Transverse colon (tissue), 4 donors: ENCODE results near the gene RAB8B. TPM values are rescaled to one million over a fixed set of nuclear protein-coding genes. Genes with fewer than 3 reads are reported as not detected.
A peak's percentile ranks its signal among the peaks of the same experiment; 100 is the strongest.

ENCODE experiments used
- DNase-seq: peaks from one replicate; pipeline ENCODE4 v3.0.0-alpha.2; 2019
- H3K27ac ChIP-seq, 4 donors: fragments of 200-600 bp; sonication (generic); 2 replicates each; pipeline ENCODE4 v1.5.1; 2016 to 2018; ENCODE audit warnings: inconsistent platforms in 4 of 4
- H3K27me3 ChIP-seq: fragments of 200-600 bp; sonication (generic); 2 replicates; pipeline ENCODE4 v1.5.1; 2017; ENCODE audit warnings: inconsistent platforms
- H3K36me3 ChIP-seq, 4 donors: fragments of 200-600 bp; sonication (generic); 2 replicates each; pipeline ENCODE4 v1.5.1; 2017 to 2019; ENCODE audit warnings: inconsistent platforms in 4 of 4
- H3K4me1 ChIP-seq, 4 donors: fragments of 200-600 bp; sonication (generic); 2 replicates each; pipeline ENCODE4 v1.5.1; 2017 to 2020; ENCODE audit warnings: inconsistent platforms in 4 of 4
- H3K4me3 ChIP-seq, 4 donors: fragments of 200-600 bp; sonication (generic); 1 replicate in 1 of 4; 2 replicates in 3 of 4; pipeline versions ENCODE4 v1.5.1 to v1.6.1; 2017 to 2019; ENCODE audit warnings: inconsistent platforms in 4 of 4
- H3K9me3 ChIP-seq, 2 donors: fragments of 200-600 bp; sonication (generic); 2 replicates each; pipeline ENCODE4 v1.5.1; 2017 to 2019; ENCODE audit warnings: inconsistent platforms in 2 of 2
- EP300 ChIP-seq: sonication (generic); formaldehyde crosslinking; IDR thresholded peaks from one replicate; pipeline ENCODE4 v1.6.1; 2017; ENCODE audit warnings: antibody characterized with exemption, low read depth
- POLR2A ChIP-seq: fragments of 450-650 bp; IDR thresholded peaks from one replicate; pipeline ENCODE4 v1.6.1; 2016; ENCODE audit warnings: antibody characterized with exemption, mild to moderate bottlenecking, moderate library complexity
- POLR2AphosphoS5 ChIP-seq, 3 donors: sonication (generic); formaldehyde crosslinking; IDR thresholded peaks; one replicate each; pipeline ENCODE4 v1.6.1; 2016; ENCODE audit warnings: antibody characterized with exemption in 3 of 3
- WGBS, 2 donors: methylation state at CpG; one replicate each; pipeline ENCODE4 v1.1.5; 2018; ENCODE audit warnings: low coverage in 1 of 2; 5-methylcytosine and 5-hydroxymethylcytosine counted together
- in situ Hi-C, 4 donors: fragments of 200-750 bp; cut with MboI; loops; one replicate each; pipeline versions ENCODE4 v1.15.0 to v1.15.1; 2017; ENCODE audit warnings: low sequenced_read_pairs in 3 of 4, low pct_ligation_motif_present in 1 of 4, low pct_unique_long_range_greater_than_20kb in 1 of 4
- intact Hi-C: fragments of 100-400 bp; cut with DNase I; formaldehyde crosslinking; loops from one replicate; pipeline ENCODE4 v1.15.1; 2023; ENCODE audit warnings: low total_unique reads
- total RNA-seq, 4 donors: library from RNA; depleted of rRNA; stranded (reverse); fragments of >200 nt; gene quantifications; one replicate each; pipeline ENCODE4 v1.1.0, GENCODE V29; 2016
- TF ChIP-seq, protein P1 (sequence below), 5 experiments: fragments of 200-600 bp in 3 of 5; fragments of 450-650 bp in 2 of 5; sonication (generic) in 3 of 5; IDR thresholded peaks; 1 replicate in 2 of 5; 2 replicates in 3 of 5; pipeline ENCODE4 v1.5.1; 2016 to 2017; ENCODE audit warnings: antibody characterized with exemption in 5 of 5, inconsistent platforms in 3 of 5, mild to moderate bottlenecking in 2 of 5, moderate library complexity in 1 of 5

Gene RAB8B
- total RNA-seq, 4 donors from 2014 or later = 3.2 to 25.4 (median 9.5) TPM

DNA sequence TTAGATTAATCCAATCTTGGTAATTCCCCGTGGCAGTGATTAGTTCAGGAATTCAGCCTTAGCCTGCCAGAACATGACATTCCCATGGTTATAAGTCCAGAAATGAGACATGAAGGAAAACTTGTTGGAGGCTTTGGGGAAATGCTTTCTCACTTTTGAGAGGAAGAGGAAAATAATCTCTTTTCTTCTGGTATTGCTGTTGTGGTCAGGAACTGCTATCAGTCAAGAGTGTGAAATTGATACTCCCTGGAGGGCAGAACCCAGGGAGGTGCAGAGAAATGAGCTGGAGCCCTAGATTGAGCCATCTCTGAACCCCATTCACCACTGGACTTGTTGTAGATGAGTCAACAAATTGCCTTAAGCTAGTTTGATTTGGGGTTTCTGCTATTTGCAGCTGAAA is 49.4 kb downstream of the RAB8B start:
- no peaks in the 10 kb centered on the region for H3K36me3 ChIP-seq
- H3K9me3 ChIP-seq = no peaks in the 10 kb centered on the region
- H3K4me3 ChIP-seq = no peak overlapping the region
- no peaks in the 10 kb centered on the region for H3K27me3 ChIP-seq
- H3K4me1 ChIP-seq = peaks cover 10 to 41% (median 15%) of the 10 kb centered on the region in 4 donors
- peak overlapping the region in 2 of 4 donors; percentile 2 to 17 for H3K27ac ChIP-seq
- WGBS, 2 donors = 63 to 88% methylated on average over 1 of the region's 1 CpG
- intact Hi-C loops (no loop called here), in situ Hi-C loops (no loop called here)
- no peak for DNase-seq
- TF ChIP-seq POLR2AphosphoS5 (IDR thresholded peaks at IDR 0.05) (no peak), POLR2A (no peak), EP300 (no peak)
- TF ChIP-seq, protein P1, sequence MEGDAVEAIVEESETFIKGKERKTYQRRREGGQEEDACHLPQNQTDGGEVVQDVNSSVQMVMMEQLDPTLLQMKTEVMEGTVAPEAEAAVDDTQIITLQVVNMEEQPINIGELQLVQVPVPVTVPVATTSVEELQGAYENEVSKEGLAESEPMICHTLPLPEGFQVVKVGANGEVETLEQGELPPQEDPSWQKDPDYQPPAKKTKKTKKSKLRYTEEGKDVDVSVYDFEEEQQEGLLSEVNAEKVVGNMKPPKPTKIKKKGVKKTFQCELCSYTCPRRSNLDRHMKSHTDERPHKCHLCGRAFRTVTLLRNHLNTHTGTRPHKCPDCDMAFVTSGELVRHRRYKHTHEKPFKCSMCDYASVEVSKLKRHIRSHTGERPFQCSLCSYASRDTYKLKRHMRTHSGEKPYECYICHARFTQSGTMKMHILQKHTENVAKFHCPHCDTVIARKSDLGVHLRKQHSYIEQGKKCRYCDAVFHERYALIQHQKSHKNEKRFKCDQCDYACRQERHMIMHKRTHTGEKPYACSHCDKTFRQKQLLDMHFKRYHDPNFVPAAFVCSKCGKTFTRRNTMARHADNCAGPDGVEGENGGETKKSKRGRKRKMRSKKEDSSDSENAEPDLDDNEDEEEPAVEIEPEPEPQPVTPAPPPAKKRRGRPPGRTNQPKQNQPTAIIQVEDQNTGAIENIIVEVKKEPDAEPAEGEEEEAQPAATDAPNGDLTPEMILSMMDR (IDR thresholded peaks at IDR 0.05) = no peak

GRCh38 chr15:63240109-63240508 is 50.7 kb downstream of the RAB8B start:
- TF ChIP-seq, protein P1 (IDR thresholded peaks at IDR 0.05) = no peak
- TF ChIP-seq POLR2A = no peak
- TF ChIP-seq EP300 = no peak
- TF ChIP-seq POLR2AphosphoS5 (IDR thresholded peaks at IDR 0.05) = no peak
- intact Hi-C loops (no loop called here), in situ Hi-C loops (no loop called here)
- Histone ChIP-seq H3K27ac (no peak overlapping the region), H3K36me3 (no peaks in the 10 kb centered on the region), H3K4me3 (no peak overlapping the region), H3K9me3 (no peaks in the 10 kb centered on the region), H3K4me1 (peaks cover 0 to 37% (median 3%) of the 10 kb centered on the region in 4 donors), H3K27me3 (no peaks in the 10 kb centered on the region)
- WGBS, 2 donors = 81 to 86% methylated on average over 2 to 3 of the region's 3 CpGs
- DNase-seq = no peak

DNA sequence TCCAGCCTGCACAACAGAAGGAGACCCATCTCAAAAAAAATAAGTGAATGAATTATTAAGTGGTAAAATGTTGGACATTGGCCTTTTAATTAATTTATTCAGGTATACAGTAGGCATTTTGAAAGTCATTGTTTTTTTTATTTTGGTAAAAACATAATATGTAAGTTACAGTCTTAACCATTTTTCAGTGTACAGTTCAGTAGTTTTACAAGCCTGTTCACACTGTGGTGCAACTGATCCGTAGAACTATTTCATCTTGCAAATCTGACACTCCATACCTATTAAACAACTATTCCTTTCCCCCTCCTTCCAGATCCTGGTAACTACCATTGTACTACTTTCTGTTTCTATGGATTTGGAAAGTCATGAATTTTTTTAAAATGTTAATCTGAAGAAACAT is 51.9 kb downstream of the RAB8B start:
- Histone ChIP-seq H3K4me1 (peaks cover 0 to 29% (median 4%) of the 10 kb centered on the region in 4 donors), H3K27me3 (no peaks in the 10 kb centered on the region), H3K27ac (no peak overlapping the region), H3K36me3 (no peaks in the 10 kb centered on the region), H3K4me3 (no peak overlapping the region), H3K9me3 (no peaks in the 10 kb centered on the region)
- DNase-seq = no peak
- intact Hi-C loops (no loop called here), in situ Hi-C loops (no loop called here)
- WGBS, 2 donors = 80 to 95% methylated on average over 1 of the region's 1 CpG
- TF ChIP-seq, protein P1 (IDR thresholded peaks at IDR 0.05) = no peak
- TF ChIP-seq POLR2AphosphoS5 (IDR thresholded peaks at IDR 0.05) (no peak), POLR2A (no peak), EP300 (no peak)

DNA sequence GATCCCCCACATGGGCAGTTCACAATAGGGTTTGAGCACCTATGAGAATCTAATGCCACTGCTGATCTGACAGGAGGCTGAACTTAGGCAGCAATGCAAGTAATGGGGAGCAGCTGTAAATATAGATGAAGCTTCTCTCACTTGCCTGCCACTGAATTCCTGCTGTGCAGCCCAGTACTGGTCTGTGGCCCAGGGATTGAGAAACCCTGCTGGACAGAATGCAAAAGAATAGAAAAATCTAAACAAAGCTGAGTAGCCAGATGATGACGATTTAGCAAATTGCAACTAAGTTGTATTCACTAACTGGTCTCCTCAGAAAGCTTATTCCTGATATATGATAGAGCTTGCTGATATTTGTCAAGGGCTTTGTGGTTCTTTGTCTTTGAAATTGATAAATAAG is 53.7 kb downstream of the RAB8B start:
- no peaks in the 10 kb centered on the region for H3K9me3 ChIP-seq
- in situ Hi-C loops (no loop called here), intact Hi-C loops (no loop called here)
- TF ChIP-seq, protein P1 (IDR thresholded peaks at IDR 0.05) = peak in 1 of 5 experiments; percentile 10
- no peak for TF ChIP-seq EP300
- WGBS, 2 donors = 78 to 100% methylated on average over 1 of the region's 1 CpG
- no peak for DNase-seq
- H3K27ac ChIP-seq = peak overlapping the region; percentile 33 to 61 (median 51)
- no peak overlapping the region for H3K4me3 ChIP-seq
- no peaks in the 10 kb centered on the region for H3K36me3 ChIP-seq
- peaks cover 0 to 32% (median 6%) of the 10 kb centered on the region in 4 donors for H3K4me1 ChIP-seq
- no peaks in the 10 kb centered on the region for H3K27me3 ChIP-seq
